HepG2 (cell line): ENCODE data around the gene SLC25A47. TPM values are rescaled to one million over a fixed set of nuclear protein-coding genes. Genes with fewer than 3 reads are reported as not detected.

Experiments used
- ATAC-seq: fragments of 200-7000 bp; cut with Tn5 transposase; 3 replicates; pipeline ENCODE4 v1.9.1; 2020; ENCODE audit warnings: mild to moderate bottlenecking, moderate library complexity
- BruUV-seq: library from RNA; stranded (reverse); fragments of 400-500 nt; replicated peaks from 2 replicates; lab custom pipeline; 2021; lab: Mats Ljungman, UMichigan
- CTCF ChIA-PET: fragments of 300-600 bp; formaldehyde crosslinking; extraction: SDS; loops from one replicate; lab custom pipeline; 2021; ENCODE audit warnings: low total read pairs, inconsistent platforms, low intra/inter-chr PET ratio; lab: Yijun Ruan, JAX
- POLR2A ChIA-PET: fragments of 350-600 bp; sonication (Branson Sonifier 250); formaldehyde crosslinking; loops from one replicate; lab custom pipeline; 2020; ENCODE audit warnings: antibody characterized with exemption, inconsistent platforms; lab: Yijun Ruan, JAX
- DNase-seq: peaks from one replicate; pipeline ENCODE4 v3.0.0-alpha.2; 2015; ENCODE audit warnings: low spot score
- FAIRE-seq: peaks from 3 replicates; lab custom pipeline; 2011; peaks lifted over from hg19 to GRCh38; lab: Jason Lieb, UNC
- H2AFZ ChIP-seq: one replicate; pipeline ENCODE4 v1.6.1; 2011; ENCODE audit warnings: low read length, inconsistent platforms
- H3K27ac ChIP-seq: fragments of 300-600 bp; 3 replicates; pipeline ENCODE4 v1.8.0; 2011; ENCODE audit warnings: mixed run types, mild to moderate bottlenecking, mixed read lengths, low read length, inconsistent platforms; ENCODE audit not compliant: insufficient read depth; ENCODE audit errors: extremely low read length
- H3K27me3 ChIP-seq, 2 experiments: fragments of 200-600 bp in 1 of 2; 2 replicates in 1 of 2; 3 replicates in 1 of 2; pipeline versions ENCODE4 v1.6.0 to v1.8.0; 2011; ENCODE audit warnings: low read length in 2 of 2, mild to moderate bottlenecking in 2 of 2, moderate library complexity in 2 of 2, inconsistent platforms in 1 of 2; ENCODE audit not compliant: insufficient read depth in 2 of 2, control insufficient read depth in 1 of 2
- H3K36me3 ChIP-seq, 2 experiments: fragments of 200-600 bp in 1 of 2; replicated peaks in 1 of 2; 2 replicates in 1 of 2; 3 replicates in 1 of 2; pipeline versions ENCODE4 v1.5.1 to v1.8.0; 2011; ENCODE audit warnings: low read length in 2 of 2, inconsistent platforms in 1 of 2; ENCODE audit not compliant: insufficient read depth in 2 of 2, control insufficient read depth in 1 of 2
- H3K4me1 ChIP-seq: 2 replicates; pipeline ENCODE4 v1.5.1; 2012; ENCODE audit warnings: low read length, inconsistent platforms; ENCODE audit not compliant: insufficient read depth
- H3K4me2 ChIP-seq: 2 replicates; pipeline ENCODE4 v1.6.0; 2011; ENCODE audit warnings: low read depth, low read length, inconsistent platforms
- H3K4me3 ChIP-seq, 3 experiments: fragments of 200-600 bp in 1 of 3; sonication (generic), shearing (Covaris generic) in 1 of 3; replicated peaks in 1 of 3; 2 replicates each; pipeline ENCODE4 v1.5.1; 2011 to 2016; ENCODE audit warnings: low read length in 3 of 3, inconsistent platforms in 2 of 3, low read depth in 2 of 3, mild to moderate bottlenecking in 2 of 3, control low read depth in 1 of 3, mixed read lengths in 1 of 3; ENCODE audit not compliant: insufficient read depth in 1 of 3
- H3K79me2 ChIP-seq: one replicate; pipeline ENCODE4 v1.6.1; 2011; ENCODE audit warnings: low read length, inconsistent platforms; ENCODE audit not compliant: insufficient read depth
- H3K9ac ChIP-seq: 2 replicates; pipeline ENCODE4 v1.6.0; 2011; ENCODE audit warnings: mild to moderate bottlenecking, low read depth, low read length, inconsistent platforms; ENCODE audit not compliant: insufficient read depth
- H3K9me3 ChIP-seq: 2 replicates; pipeline ENCODE4 v1.5.1; 2012; ENCODE audit warnings: mild to moderate bottlenecking, low read length
- H4K20me1 ChIP-seq: 2 replicates; pipeline ENCODE4 v1.6.0; 2011; ENCODE audit warnings: inconsistent platforms, mild to moderate bottlenecking, low read length, moderate library complexity; ENCODE audit not compliant: insufficient read depth
- CHCHD3 ChIP-seq: sonication (generic); formaldehyde crosslinking; IDR thresholded peaks from 2 replicates; pipeline ENCODE4 v1.8.0; 2022; ENCODE audit warnings: mild to moderate bottlenecking, missing genetic modification reagents, moderate library complexity
- FOXM1 ChIP-seq: sonication (generic); formaldehyde crosslinking; IDR thresholded peaks from 2 replicates; pipeline ENCODE4 v1.5.0; 2020; ENCODE audit warnings: missing genetic modification reagents
- HES4 ChIP-seq: sonication (generic); formaldehyde crosslinking; IDR thresholded peaks from 2 replicates; pipeline ENCODE4 v1.9.0; 2021; ENCODE audit warnings: mild to moderate bottlenecking, missing genetic modification reagents, borderline replicate concordance
- KLF6 ChIP-seq: IDR thresholded peaks from 2 replicates; pipeline ENCODE4 v1.8.0; 2016; ENCODE audit warnings: missing biosample characterization, missing genetic modification reagents
- SOX5 ChIP-seq: IDR thresholded peaks from 2 replicates; pipeline ENCODE4 v1.6.1; 2016; ENCODE audit warnings: borderline replicate concordance
- SP4 ChIP-seq: sonication (generic); formaldehyde crosslinking; IDR thresholded peaks from 2 replicates; pipeline ENCODE4 v1.8.1; 2023; ENCODE audit warnings: mild to moderate bottlenecking, missing genetic modification reagents
- SSRP1 ChIP-seq: IDR thresholded peaks from 2 replicates; pipeline ENCODE4 v1.6.1; 2016; ENCODE audit warnings: control low read depth
- THAP7 ChIP-seq: sonication (generic); formaldehyde crosslinking; IDR thresholded peaks from 2 replicates; pipeline ENCODE4 v1.8.1; 2023; ENCODE audit warnings: mild to moderate bottlenecking, missing genetic modification reagents
- ZBTB10 ChIP-seq: sonication (generic); formaldehyde crosslinking; IDR thresholded peaks from 2 replicates; pipeline ENCODE4 v1.4.0; 2020; ENCODE audit warnings: missing genetic modification reagents, borderline replicate concordance
- ZBTB14 ChIP-seq: sonication (generic); formaldehyde crosslinking; IDR thresholded peaks from 2 replicates; pipeline ENCODE4 v1.4.0; 2020; ENCODE audit warnings: missing genetic modification reagents
- ZMYM4 ChIP-seq: sonication (generic); formaldehyde crosslinking; IDR thresholded peaks from 2 replicates; pipeline ENCODE4 v1.8.1; 2023; ENCODE audit warnings: mild to moderate bottlenecking, missing genetic modification reagents
- ZNF138 ChIP-seq: sonication (generic); formaldehyde crosslinking; IDR thresholded peaks from 2 replicates; pipeline ENCODE4 v1.5.0; 2020; ENCODE audit warnings: mild to moderate bottlenecking, low read depth, missing genetic modification reagents
- ZNF317 ChIP-seq: sonication (generic); formaldehyde crosslinking; IDR thresholded peaks from 2 replicates; pipeline ENCODE4 v1.5.0; 2020; ENCODE audit warnings: mild to moderate bottlenecking, missing genetic modification reagents
- ZNF333 ChIP-seq: sonication (generic); formaldehyde crosslinking; IDR thresholded peaks from 2 replicates; pipeline ENCODE4 v1.4.0; 2020; ENCODE audit warnings: mild to moderate bottlenecking, missing genetic modification reagents, borderline replicate concordance
- ZNF354B ChIP-seq: sonication (generic); formaldehyde crosslinking; IDR thresholded peaks from 2 replicates; pipeline ENCODE4 v1.8.0; 2022; ENCODE audit warnings: mild to moderate bottlenecking, missing genetic modification reagents
- ZNF780A ChIP-seq: sonication (generic); formaldehyde crosslinking; IDR thresholded peaks from 2 replicates; pipeline ENCODE4 v1.8.0; 2022; ENCODE audit warnings: mild to moderate bottlenecking, missing genetic modification reagents, moderate library complexity
- ZNF790 ChIP-seq: sonication (generic); formaldehyde crosslinking; IDR thresholded peaks from 2 replicates; pipeline ENCODE4 v1.8.0; 2022; ENCODE audit warnings: missing genetic modification reagents, mild to moderate bottlenecking, borderline replicate concordance
- WGBS: methylation state at CpG from one replicate; pipeline ENCODE4 v1.1.6; 2017; ENCODE audit warnings: low lambda C conversion rate; 5-methylcytosine and 5-hydroxymethylcytosine counted together
- in situ Hi-C: cut with HindIII; loops from 2 replicates; pipeline ENCODE4 v1.10.0; 2017; ENCODE audit warnings: low pct_unique_long_range_greater_than_20kb; ENCODE audit not compliant: extremely low pct_ligation_motif_present
- intact Hi-C: fragments of 100-400 bp; cut with micrococcal nuclease; formaldehyde crosslinking; loops from one replicate; pipeline ENCODE4 v1.10.0; 2022; ENCODE audit not compliant: unreplicated experiment
- polyA plus RNA-seq, 8 experiments: library from polyadenylated mRNA; depleted of rRNA in 3 of 8; stranded (reverse) in 7 of 8; unstranded in 1 of 8; fragments of >200 nt; fragmentation: Illumina TruSeq in 4 of 8; extraction: Trizol in 4 of 8; gene quantifications; 2 replicates each; pipeline versions ENCODE4 v1.2.1 to v1.2.3, GENCODE V29; 2011 to 2016; ENCODE audit warnings: low read depth in 4 of 8, missing spikeins in 1 of 8, mixed read lengths in 1 of 8; ENCODE audit not compliant: insufficient read depth in 1 of 8
- total RNA-seq, 5 experiments: library from RNA; depleted of rRNA; stranded (reverse); fragments of >200 nt; fragmentation: Illumina TruSeq; extraction: Trizol; gene quantifications; 2 replicates each; pipeline ENCODE4 v1.2.3, GENCODE V29; 2016; ENCODE audit warnings: low read depth in 1 of 5

Gene SLC25A47
- total and polyA plus RNA-seq, 2 of the 13 experiments (the other 11 are each of a cell fraction or from before 2014, with no cell fraction given): 1.0 to 1.7 TPM

GRCh38 chr14:100285021-100285912 lies 37.9 kb upstream of the SLC25A47 start (continued):
- TF ChIP-seq SOX5 (no peak), HES4 (CRISPR knock-in tag) (peak; percentile 56; the same call in 1 of the 2 replicates), FOXM1 (no peak)

- DNase-seq: no peak
- Histone ChIP-seq H2AFZ (no peak overlapping the region), H3K4me2 (peak overlapping the region; percentile 85), H4K20me1 (no peaks in the 10 kb centered on the region), H3K9me3 (no peaks in the 10 kb centered on the region), H3K4me1 (peaks cover 62% of the 10 kb centered on the region), H3K27me3 (no peaks in the 10 kb centered on the region), H3K79me2 (peaks cover 3% of the 10 kb centered on the region), H3K36me3 (peaks cover 3 to 8% of the 10 kb centered on the region in 2 experiments; a peak in 2 of 5 replicates), H3K4me3 (peak overlapping the region; percentile 59 to 77 (median 75); a peak in 4 of 6 replicates), H3K9ac (peak overlapping the region; percentile 91), H3K27ac (peak overlapping the region; percentile 84)
- in situ Hi-C loops (no loop called here), intact Hi-C loops (no loop called here)
- CTCF ChIA-PET: interaction anchor here (1.9 to 2.0 kb wide), 2 partner anchors 15 to 92 kb away, joined by 8 to 14 read pairs; no protein-coding TSS in a partner anchor
- no TSS peak for BruUV-seq
- 0 out of 3 replicates have a peak, but pooled peaks have one; percentile 1 for ATAC-seq
- POLR2A ChIA-PET: interaction anchor here (0.8 to 1.6 kb wide), 4 partner anchors 37 to 89 kb away, joined by 3 to 5 read pairs (median 3); partner anchors contain the start of gene SLC25A47
- 60% methylated on average over 7 of the region's 13 CpGs for WGBS
- no peak for FAIRE-seq
- TF ChIP-seq KLF6 (CRISPR knock-in tag): no peak
- no peak for TF ChIP-seq SSRP1 (CRISPR knock-in tag)
- TF ChIP-seq ZNF317 (CRISPR knock-in tag): 0 out of 2 replicates have a peak, but pooled peaks have one; percentile 2
- TF ChIP-seq CHCHD3 (CRISPR knock-in tag): peak; percentile 7; the same call in 1 of the 2 replicates
- 0 out of 2 replicates have a peak, but pooled peaks have one; percentile 8 for TF ChIP-seq ZNF354B (CRISPR knock-in tag)
- 0 out of 2 replicates have a peak, but pooled peaks have one; percentile 14 for TF ChIP-seq THAP7 (CRISPR knock-in tag)
- no peak for TF ChIP-seq ZBTB14
- TF ChIP-seq ZNF333 (CRISPR knock-in tag): 0 out of 2 replicates have a peak, but pooled peaks have one; percentile 19
- 0 out of 2 replicates have a peak, but pooled peaks have one; percentile 24 for TF ChIP-seq ZNF780A (CRISPR knock-in tag)
- peak; percentile 42 for TF ChIP-seq SP4 (CRISPR knock-in tag)
- 0 out of 2 replicates have a peak, but pooled peaks have one; percentile 4 for TF ChIP-seq ZBTB10
- TF ChIP-seq ZNF790 (CRISPR knock-in tag): no peak
- TF ChIP-seq ZMYM4 (CRISPR knock-in tag): no peak
- 0 out of 2 replicates have a peak, but pooled peaks have one; percentile 11 for TF ChIP-seq ZNF138 (CRISPR knock-in tag)
Observed at GRCh38 chr14:100285913-100286400, 37.2 kb upstream of the SLC25A47 start.
